Measurements from ENCODE around the gene TNIK. TPM values are rescaled to one million over a fixed set of nuclear protein-coding genes. Genes with fewer than 3 reads are reported as not detected.

Gene TNIK
- total and polyA plus RNA-seq, 10 of the 15 experiments (the other 5 are each of a cell fraction or from before 2014, with no cell fraction given): 13.9 to 74.3 (median 48.2) TPM

- intact Hi-C loops (cut with micrococcal nuclease; ENCODE audit: unreplicated experiment): no loop called here
- ChIA-PET RAD21 (ENCODE audit: unreplicated experiment) (interaction anchor here (0.7 to 4.9 kb wide), 7 partner anchors 9 to 375 kb away, joined by 3 to 19 read pairs (median 3); no protein-coding TSS in a partner anchor), CTCF (interaction anchor here (1.1 to 2.3 kb wide), 5 partner anchors 8 to 185 kb away, joined by 3 to 10 read pairs (median 5); no protein-coding TSS in a partner anchor), SMC1A (ENCODE audit: uncharacterized antibody, unreplicated experiment) (interaction anchor here (0.9 to 5.4 kb wide), 8 partner anchors 10 to 78 kb away, joined by 3 to 36 read pairs (median 4); no protein-coding TSS in a partner anchor), POLR2A (interaction anchor here (0.6 to 1.7 kb wide), 4 partner anchors 8 to 23 kb away, joined by 3 to 9 read pairs (median 3); no protein-coding TSS in a partner anchor)
- 78% methylated on average over 2 of the region's 2 CpGs for WGBS (ENCODE audit: insufficient coverage, insufficient replicate concordance, low lambda C conversion rate, missing lambda C conversion rate)
- peaks cover 2% of the 10 kb centered on the region; the same call in 1 of the 2 replicates for H4K20me1 ChIP-seq (ENCODE audit: control insufficient read depth, insufficient read depth)
- H3K4me1 ChIP-seq (ENCODE audit: control insufficient read depth, insufficient read depth, low read length): peaks cover 44% of the 10 kb centered on the region
- BruUV-seq (replicated peaks): no TSS peak
- no peak overlapping the region for H2AFZ ChIP-seq (ENCODE audit: control insufficient read depth, low read depth, low read length)
- peaks cover 2% of the 10 kb centered on the region for H3K9me3 ChIP-seq (replicated peaks; ENCODE audit: control insufficient read depth, insufficient read depth, low read length)
- H3K9ac ChIP-seq (ENCODE audit: control insufficient read depth, insufficient read depth, low read length): no peak overlapping the region
- peaks cover 97% of the 10 kb centered on the region for H3K79me2 ChIP-seq (ENCODE audit: control insufficient read depth, insufficient read depth, low read length)
- ATAC-seq: peak; percentile 18
- peaks cover 0 to 6% of the 10 kb centered on the region in 2 experiments; a peak in 2 of 4 replicates for H3K36me3 ChIP-seq (ENCODE audit: control insufficient read depth in 2 of 2, insufficient read depth in 2 of 2, low read length in 1 of 2)
- H3K27me3 ChIP-seq (replicated peaks in 1 of 2; ENCODE audit: control insufficient read depth in 2 of 2, insufficient read depth in 2 of 2, low read length in 1 of 2): no peaks in the 10 kb centered on the region
- no peak for DNase-seq (ENCODE audit: low read depth, low spot score)
- no peak for FAIRE-seq
- no peak overlapping the region for H3K4me3 ChIP-seq
- H3K27ac ChIP-seq (ENCODE audit: control insufficient read depth, insufficient read depth): no peak overlapping the region
- no peak overlapping the region; the same call in 1 of the 2 replicates for H3K4me2 ChIP-seq (ENCODE audit: control insufficient read depth, insufficient read depth)
- TF ChIP-seq RAD21 (IDR thresholded peaks at IDR 0.05; ENCODE audit: insufficient read depth, low read depth, low read length): no peak
- no peak for TF ChIP-seq POLR2AphosphoS2 (IDR thresholded peaks at IDR 0.05; ENCODE audit: low read depth, low read length)
- no peak for TF ChIP-seq ZBED1 (IDR thresholded peaks at IDR 0.05; ENCODE audit: borderline replicate concordance)
- TF ChIP-seq JUNB (IDR thresholded peaks at IDR 0.05): no peak
- no peak for TF ChIP-seq STAT3 (IDR thresholded peaks at IDR 0.05; ENCODE audit: low read depth, low read length)
- no peak for TF ChIP-seq REST (IDR thresholded peaks at IDR 0.05; ENCODE audit: low read depth, low read length)
- TF ChIP-seq, protein P1, sequence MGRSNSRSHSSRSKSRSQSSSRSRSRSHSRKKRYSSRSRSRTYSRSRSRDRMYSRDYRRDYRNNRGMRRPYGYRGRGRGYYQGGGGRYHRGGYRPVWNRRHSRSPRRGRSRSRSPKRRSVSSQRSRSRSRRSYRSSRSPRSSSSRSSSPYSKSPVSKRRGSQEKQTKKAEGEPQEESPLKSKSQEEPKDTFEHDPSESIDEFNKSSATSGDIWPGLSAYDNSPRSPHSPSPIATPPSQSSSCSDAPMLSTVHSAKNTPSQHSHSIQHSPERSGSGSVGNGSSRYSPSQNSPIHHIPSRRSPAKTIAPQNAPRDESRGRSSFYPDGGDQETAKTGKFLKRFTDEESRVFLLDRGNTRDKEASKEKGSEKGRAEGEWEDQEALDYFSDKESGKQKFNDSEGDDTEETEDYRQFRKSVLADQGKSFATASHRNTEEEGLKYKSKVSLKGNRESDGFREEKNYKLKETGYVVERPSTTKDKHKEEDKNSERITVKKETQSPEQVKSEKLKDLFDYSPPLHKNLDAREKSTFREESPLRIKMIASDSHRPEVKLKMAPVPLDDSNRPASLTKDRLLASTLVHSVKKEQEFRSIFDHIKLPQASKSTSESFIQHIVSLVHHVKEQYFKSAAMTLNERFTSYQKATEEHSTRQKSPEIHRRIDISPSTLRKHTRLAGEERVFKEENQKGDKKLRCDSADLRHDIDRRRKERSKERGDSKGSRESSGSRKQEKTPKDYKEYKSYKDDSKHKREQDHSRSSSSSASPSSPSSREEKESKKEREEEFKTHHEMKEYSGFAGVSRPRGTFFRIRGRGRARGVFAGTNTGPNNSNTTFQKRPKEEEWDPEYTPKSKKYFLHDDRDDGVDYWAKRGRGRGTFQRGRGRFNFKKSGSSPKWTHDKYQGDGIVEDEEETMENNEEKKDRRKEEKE (IDR thresholded peaks at IDR 0.05): no peak
- TF ChIP-seq TCF7 (IDR thresholded peaks at IDR 0.05; ENCODE audit: borderline replicate concordance): no peak
- TF ChIP-seq MXI1 (IDR thresholded peaks at IDR 0.05; ENCODE audit: low read depth, low read length): no peak
- no peak for TF ChIP-seq CBX3 (IDR thresholded peaks at IDR 0.05; ENCODE audit: borderline replicate concordance, low read depth)
- TF ChIP-seq, protein P2, sequence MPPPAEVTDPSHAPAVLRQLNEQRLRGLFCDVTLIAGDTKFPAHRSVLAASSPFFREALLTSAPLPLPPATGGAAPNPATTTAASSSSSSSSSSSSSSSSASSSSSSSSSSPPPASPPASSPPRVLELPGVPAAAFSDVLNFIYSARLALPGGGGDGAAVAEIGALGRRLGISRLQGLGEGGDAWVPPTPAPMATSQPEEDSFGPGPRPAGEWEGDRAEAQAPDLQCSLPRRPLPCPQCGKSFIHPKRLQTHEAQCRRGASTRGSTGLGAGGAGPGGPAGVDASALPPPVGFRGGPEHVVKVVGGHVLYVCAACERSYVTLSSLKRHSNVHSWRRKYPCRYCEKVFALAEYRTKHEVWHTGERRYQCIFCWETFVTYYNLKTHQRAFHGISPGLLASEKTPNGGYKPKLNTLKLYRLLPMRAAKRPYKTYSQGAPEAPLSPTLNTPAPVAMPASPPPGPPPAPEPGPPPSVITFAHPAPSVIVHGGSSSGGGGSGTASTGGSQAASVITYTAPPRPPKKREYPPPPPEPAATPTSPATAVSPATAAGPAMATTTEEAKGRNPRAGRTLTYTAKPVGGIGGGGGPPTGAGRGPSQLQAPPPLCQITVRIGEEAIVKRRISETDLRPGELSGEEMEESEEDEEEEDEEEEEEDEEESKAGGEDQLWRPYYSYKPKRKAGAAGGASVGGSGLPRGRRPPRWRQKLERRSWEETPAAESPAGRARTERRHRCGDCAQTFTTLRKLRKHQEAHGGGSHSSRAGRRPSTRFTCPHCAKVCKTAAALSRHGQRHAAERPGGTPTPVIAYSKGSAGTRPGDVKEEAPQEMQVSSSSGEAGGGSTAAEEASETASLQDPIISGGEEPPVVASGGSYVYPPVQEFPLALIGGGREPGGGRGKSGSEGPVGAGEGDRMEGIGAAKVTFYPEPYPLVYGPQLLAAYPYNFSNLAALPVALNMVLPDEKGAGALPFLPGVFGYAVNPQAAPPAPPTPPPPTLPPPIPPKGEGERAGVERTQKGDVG (CRISPR knock-in tag; IDR thresholded peaks at IDR 0.05): no peak
- no peak for TF ChIP-seq HCFC1 (IDR thresholded peaks at IDR 0.05; ENCODE audit: low read length)
- no peak for TF ChIP-seq MAX (IDR thresholded peaks at IDR 0.05; ENCODE audit: low read depth, low read length)
- TF ChIP-seq ASH2L (IDR thresholded peaks at IDR 0.05; ENCODE audit: borderline replicate concordance, low read depth): no peak
- in situ Hi-C loops (cut with MboI): no loop called here
Measured at GRCh38 chr3:171372694-171373093, 87.5 kb downstream of the TNIK start.

Measured in GM12878 (cell line).